MCF 10A (cell line): ENCODE data around the gene SLC38A6. TPM values are rescaled to one million over a fixed set of nuclear protein-coding genes. Genes with fewer than 3 reads are reported as not detected.

Experiments used
- BruUV-seq: library from RNA; stranded (reverse); fragments of 400-500 nt; replicated peaks from 2 replicates; lab custom pipeline; 2021; lab: Mats Ljungman, UMichigan
- CTCF ChIA-PET: fragments of 300-600 bp; sonication (Branson Sonifier 250); formaldehyde crosslinking; extraction: SDS; loops from one replicate; lab custom pipeline; 2021; ENCODE audit warnings: antibody characterized with exemption, inconsistent platforms; lab: Yijun Ruan, JAX
- POLR2A ChIA-PET: fragments of 300-600, 350-650 bp; sonication (Branson Sonifier 250); formaldehyde crosslinking; extraction: SDS; loops from one replicate; lab custom pipeline; 2020; ENCODE audit warnings: antibody characterized with exemption, inconsistent platforms; lab: Yijun Ruan, JAX
- DNase-seq: peaks from one replicate; pipeline ENCODE4 v3.0.0-alpha.2; 2018; ENCODE audit not compliant: unreplicated experiment
- H3K27ac Mint-ChIP-seq: one replicate; pipeline ENCODE4 v1.8.0; 2022; ENCODE audit warnings: mild to moderate bottlenecking, low read depth, mixed read lengths; ENCODE audit not compliant: unreplicated experiment
- H3K27me3 Mint-ChIP-seq: one replicate; pipeline ENCODE4 v1.8.0; 2022; ENCODE audit warnings: mixed read lengths; ENCODE audit not compliant: insufficient read depth, unreplicated experiment
- H3K36me3 Mint-ChIP-seq: one replicate; pipeline ENCODE4 v1.8.0; 2022; ENCODE audit warnings: mild to moderate bottlenecking, moderate library complexity, mixed read lengths; ENCODE audit not compliant: insufficient read depth, unreplicated experiment
- H3K4me1 Mint-ChIP-seq: one replicate; pipeline ENCODE4 v1.8.0; 2022; ENCODE audit warnings: mixed read lengths; ENCODE audit not compliant: insufficient read depth, unreplicated experiment
- H3K4me3 Mint-ChIP-seq: one replicate; pipeline ENCODE4 v1.8.0; 2022; ENCODE audit warnings: mild to moderate bottlenecking, moderate library complexity, mixed read lengths; ENCODE audit not compliant: unreplicated experiment
- H3K9me3 Mint-ChIP-seq: one replicate; pipeline ENCODE4 v1.8.0; 2022; ENCODE audit warnings: mixed read lengths; ENCODE audit not compliant: unreplicated experiment
- CTCF ChIP-seq: fragments of 200-600 bp; IDR thresholded peaks from one replicate; pipeline ENCODE4 v1.8.0; 2022; ENCODE audit warnings: antibody characterized with exemption, mild to moderate bottlenecking; ENCODE audit not compliant: unreplicated experiment
- intact Hi-C: fragments of 100-400 bp; cut with micrococcal nuclease; formaldehyde crosslinking; loops from 2 replicates; pipeline ENCODE4 v1.14.1; 2022
- total RNA-seq: library from RNA; stranded (reverse); gene quantifications from 2 replicates; pipeline ENCODE4 v1.2.3, GENCODE V29; 2022

SLC38A6 gene
- total RNA-seq, 1 experiment from 2014 or later, result 7.9 TPM

GRCh38 chr14:61025251-61026223 is 44.5 kb downstream of the SLC38A6 start:
- intact Hi-C loops, result loop anchor here (1.0 kb wide), 5 partner anchors 171 to 400 kb away; no protein-coding TSS in a partner anchor
- H3K4me3 Mint-ChIP-seq, result no peak overlapping the region
- H3K27me3 Mint-ChIP-seq, result no peaks in the 10 kb centered on the region
- H3K27ac Mint-ChIP-seq, result no peak overlapping the region
- no peaks in the 10 kb centered on the region for H3K36me3 Mint-ChIP-seq
- POLR2A ChIA-PET, result interaction anchor here (0.6 to 0.9 kb wide), 2 partner anchors 41 to 333 kb away, joined by 3 to 5 read pairs; no protein-coding TSS in a partner anchor
- H3K9me3 Mint-ChIP-seq, result no peaks in the 10 kb centered on the region
- H3K4me1 Mint-ChIP-seq, result peaks cover 5% of the 10 kb centered on the region
- no TSS peak for BruUV-seq
- CTCF ChIA-PET, result interaction anchor here (0.7 to 3.6 kb wide), 15 partner anchors 17 to 407 kb away, joined by 3 to 27 read pairs (median 4); no protein-coding TSS in a partner anchor
- DNase-seq, result peak; percentile 77
- TF ChIP-seq CTCF, result peak; percentile 76

DNA sequence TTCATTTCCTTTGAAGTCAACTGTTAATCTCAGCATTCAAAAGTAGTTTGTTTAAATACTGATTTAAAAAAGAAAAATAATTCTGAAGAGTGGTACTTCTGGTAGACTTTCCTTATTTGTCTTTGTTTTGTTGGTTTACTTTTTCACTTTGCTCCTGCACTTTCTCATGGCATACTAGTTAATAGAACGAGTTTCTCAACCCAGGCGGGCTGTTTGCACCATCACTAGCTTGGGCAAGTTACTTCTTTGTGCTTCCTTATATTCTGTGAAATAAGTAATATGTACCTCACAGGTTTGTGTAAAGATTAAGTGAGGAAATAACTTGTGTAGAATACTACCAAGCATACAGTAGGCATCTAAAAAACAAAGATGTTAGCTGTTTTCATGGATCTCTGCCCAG is 45.5 kb downstream of the SLC38A6 start:
- intact Hi-C loops, result no loop called here
- peaks cover 5% of the 10 kb centered on the region for H3K4me1 Mint-ChIP-seq
- no peak overlapping the region for H3K27ac Mint-ChIP-seq
- no peak overlapping the region for H3K4me3 Mint-ChIP-seq
- no peak for TF ChIP-seq CTCF
- no TSS peak for BruUV-seq
- H3K36me3 Mint-ChIP-seq, result no peaks in the 10 kb centered on the region
- H3K27me3 Mint-ChIP-seq, result no peaks in the 10 kb centered on the region
- H3K9me3 Mint-ChIP-seq, result no peaks in the 10 kb centered on the region
- DNase-seq, result no peak
- POLR2A ChIA-PET, result interaction anchor here (0.6 to 1.3 kb wide), 4 partner anchors 40 to 334 kb away, joined by 3 to 5 read pairs (median 3); partner anchors contain the start of genes SLC38A6 and TRMT5
- CTCF ChIA-PET, result interaction anchor here (0.7 to 3.6 kb wide), 11 partner anchors 14 to 404 kb away, joined by 3 to 27 read pairs (median 4); no protein-coding TSS in a partner anchor

DNA sequence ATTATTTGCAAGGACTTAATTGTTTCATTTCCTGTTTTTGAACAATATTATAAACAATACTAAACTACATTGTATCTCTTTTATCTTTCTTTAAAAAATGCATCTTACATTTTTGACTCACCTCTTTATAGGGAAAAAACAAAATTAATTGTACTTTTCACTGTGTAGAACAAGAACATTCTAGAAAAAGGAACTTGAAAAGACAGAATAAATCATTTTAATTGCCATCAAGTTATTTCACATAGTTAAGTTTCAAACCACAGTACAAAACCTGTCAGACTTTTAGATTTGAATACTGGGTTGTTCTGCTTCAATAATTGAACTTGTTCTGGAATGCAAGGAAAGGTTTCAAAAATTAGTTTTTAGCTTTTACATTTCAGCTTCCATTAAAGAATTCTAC is 50.0 kb downstream of the SLC38A6 start:
- CTCF ChIA-PET, result interaction anchor here (3.5 kb wide), 1 partner anchor 406 kb away, joined by 14 read pairs; no protein-coding TSS in a partner anchor
- H3K27me3 Mint-ChIP-seq, result no peaks in the 10 kb centered on the region
- no peaks in the 10 kb centered on the region for H3K36me3 Mint-ChIP-seq
- H3K4me3 Mint-ChIP-seq, result no peak overlapping the region
- intact Hi-C loops, result no loop called here
- H3K27ac Mint-ChIP-seq, result no peak overlapping the region
- peaks cover 9% of the 10 kb centered on the region for H3K4me1 Mint-ChIP-seq
- no peak for DNase-seq
- no peaks in the 10 kb centered on the region for H3K9me3 Mint-ChIP-seq
- BruUV-seq, result no TSS peak
- POLR2A ChIA-PET, result interaction anchor here (1.1 kb wide), 1 partner anchor 116 kb away, joined by 3 read pairs; no protein-coding TSS in a partner anchor
- TF ChIP-seq CTCF, result no peak

DNA sequence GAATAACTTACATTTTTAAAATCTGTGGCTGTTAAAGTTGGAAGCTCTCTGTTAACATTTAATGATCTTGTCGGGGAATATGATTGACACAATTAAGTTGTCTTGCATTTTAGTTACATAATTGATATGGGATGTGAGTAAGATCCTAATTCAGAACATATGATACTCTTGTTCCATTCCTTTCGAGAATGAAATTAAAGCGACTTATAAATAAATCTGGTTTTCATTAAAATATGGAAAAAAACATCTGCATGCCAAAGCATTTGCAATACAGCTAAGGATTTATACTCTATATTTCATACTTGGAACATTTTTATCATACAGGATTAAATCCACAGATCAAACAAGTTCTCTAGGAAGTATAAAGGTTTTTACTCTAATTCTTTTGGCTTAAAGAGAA is 52.0 kb downstream of the SLC38A6 start:
- CTCF ChIA-PET, result interaction anchor here (1.2 to 3.5 kb wide), 3 partner anchors 219 to 408 kb away, joined by 4 to 14 read pairs (median 6); no protein-coding TSS in a partner anchor
- no peak for TF ChIP-seq CTCF
- POLR2A ChIA-PET, result interaction anchor here (0.7 to 1.9 kb wide), 3 partner anchors 9 to 401 kb away, joined by 3 to 5 read pairs (median 4); no protein-coding TSS in a partner anchor
- Mint-ChIP-seq H3K9me3 (no peaks in the 10 kb centered on the region), H3K27ac (no peak overlapping the region), H3K27me3 (no peaks in the 10 kb centered on the region), H3K4me1 (peaks cover 9% of the 10 kb centered on the region), H3K4me3 (no peak overlapping the region), H3K36me3 (no peaks in the 10 kb centered on the region)
- BruUV-seq, result no TSS peak
- DNase-seq, result no peak
- intact Hi-C loops, result no loop called here
